Measurements from ENCODE around the gene HSPG2.

Gene HSPG2

DNA sequence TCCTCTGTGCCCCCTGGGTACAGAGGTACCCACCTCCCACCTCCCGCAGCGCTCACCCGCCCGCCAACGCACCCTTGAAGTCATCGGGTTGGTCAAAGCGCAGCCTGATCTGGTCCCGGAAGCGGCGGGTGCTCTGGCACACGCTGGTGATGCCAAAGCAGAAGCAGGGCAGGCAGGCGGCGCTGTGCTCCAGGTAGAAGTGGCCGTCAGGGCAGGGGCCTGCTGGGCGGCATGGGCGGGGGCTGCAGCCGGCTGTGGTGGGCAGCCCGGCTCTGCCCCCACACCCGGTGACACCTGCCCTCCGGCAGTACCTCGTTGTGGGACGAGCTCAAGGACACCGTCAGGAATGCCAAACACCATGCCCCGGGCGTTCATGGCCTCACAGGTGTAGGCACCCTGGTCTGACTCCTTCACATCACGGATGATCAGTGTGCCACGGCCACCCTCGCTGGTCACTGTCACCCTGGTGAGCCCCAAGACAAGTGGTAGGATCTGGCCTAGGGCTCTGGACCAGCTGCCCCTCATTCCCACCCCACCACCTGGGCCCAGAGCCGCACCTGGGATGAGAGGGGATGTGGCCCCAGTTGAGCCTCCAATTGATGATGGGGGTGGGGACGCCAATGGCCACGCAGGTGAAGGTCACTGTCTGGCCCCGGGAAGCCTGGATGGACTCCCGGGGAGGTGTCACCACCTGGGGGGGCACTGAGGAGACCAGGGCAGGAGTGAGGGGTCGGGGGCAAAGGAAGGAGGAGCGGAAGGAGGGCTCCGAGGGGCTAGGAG lies 52.5 kb downstream of the HSPG2 start:
- Mint-ChIP-seq H3K27ac (no peak overlapping the region), H3K4me3 (no peak overlapping the region), H3K27me3 (ENCODE audit: low read depth) (no peaks in the 10 kb centered on the region), H3K9me3 (no peaks in the 10 kb centered on the region), H3K4me1 (ENCODE audit: low read depth) (no peaks in the 10 kb centered on the region), H3K36me3 (ENCODE audit: low read depth) (no peaks in the 10 kb centered on the region)
- no peak for DNase-seq (ENCODE audit: low spot score)

DNA sequence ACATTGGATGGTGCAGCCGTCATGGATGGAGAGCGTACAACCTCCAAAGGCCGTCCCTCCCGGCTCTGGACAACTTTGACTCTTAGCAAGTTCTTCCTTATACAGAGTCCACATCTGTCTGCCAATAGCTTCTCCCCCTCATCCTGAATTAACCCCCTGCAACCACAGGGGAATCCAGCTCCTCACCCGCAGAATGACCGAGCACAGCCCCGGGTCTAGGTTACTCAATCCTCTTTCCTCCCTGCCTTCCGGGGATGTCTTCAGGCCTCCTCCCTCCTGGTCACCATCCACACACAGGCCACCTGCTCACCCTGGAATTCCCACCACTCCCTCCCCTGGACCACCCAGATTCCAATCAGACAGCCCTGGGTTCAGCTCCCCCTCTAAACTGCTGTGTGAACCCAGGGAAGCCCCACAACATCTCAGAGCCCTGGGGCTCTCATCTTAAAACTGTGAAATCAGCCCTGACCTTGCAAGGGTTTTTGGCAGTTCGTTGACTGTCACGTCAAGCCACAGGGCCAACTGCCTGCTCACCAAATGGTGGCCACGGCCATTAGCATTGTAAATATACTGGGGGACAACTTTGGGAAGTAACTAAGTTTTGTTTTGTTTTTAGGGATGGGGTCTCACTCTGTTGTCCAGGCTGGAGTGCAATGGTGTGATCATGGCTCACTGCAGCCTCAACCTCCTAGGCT lies 54.2 kb downstream of the HSPG2 start:
- H3K9me3 Mint-ChIP-seq = no peaks in the 10 kb centered on the region

DNA sequence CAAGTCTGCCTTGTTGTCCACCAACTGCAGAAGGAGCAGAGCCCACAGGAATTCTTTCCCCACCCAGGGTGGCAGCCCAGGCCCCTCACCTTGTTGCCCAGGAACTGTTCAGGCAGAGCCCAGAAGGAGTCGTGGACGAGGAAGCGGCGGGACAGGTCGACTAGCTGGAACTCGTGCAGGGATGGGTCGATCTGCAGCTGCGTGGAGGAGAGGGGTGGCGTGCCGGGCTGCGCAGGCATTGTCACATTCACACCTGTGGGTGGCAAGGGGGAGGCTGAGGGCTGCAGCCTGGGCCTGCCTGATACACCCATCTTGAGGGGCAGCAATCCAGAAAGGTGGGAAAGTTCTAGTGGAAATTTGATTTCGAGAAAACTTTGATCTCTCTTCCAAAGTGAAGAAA lies 55.9 kb downstream of the HSPG2 start:
- no peaks in the 10 kb centered on the region for H3K4me1 Mint-ChIP-seq (ENCODE audit: low read depth)
- H3K4me3 Mint-ChIP-seq = no peak overlapping the region
- H3K9me3 Mint-ChIP-seq = no peaks in the 10 kb centered on the region
- DNase-seq (ENCODE audit: low spot score) = no peak
- no peaks in the 10 kb centered on the region for H3K36me3 Mint-ChIP-seq (ENCODE audit: low read depth)
- H3K27ac Mint-ChIP-seq = no peak overlapping the region
- H3K27me3 Mint-ChIP-seq (ENCODE audit: low read depth) = no peaks in the 10 kb centered on the region

More for the DNA sequence above, 54.2 kb downstream of the HSPG2 start:
- H3K27me3 Mint-ChIP-seq (ENCODE audit: low read depth) = no peaks in the 10 kb centered on the region
- H3K27ac Mint-ChIP-seq = no peak overlapping the region
- no peak overlapping the region for H3K4me3 Mint-ChIP-seq
- no peaks in the 10 kb centered on the region for H3K36me3 Mint-ChIP-seq (ENCODE audit: low read depth)
- H3K4me1 Mint-ChIP-seq (ENCODE audit: low read depth) = no peaks in the 10 kb centered on the region
- DNase-seq (ENCODE audit: low spot score) = no peak

DNA sequence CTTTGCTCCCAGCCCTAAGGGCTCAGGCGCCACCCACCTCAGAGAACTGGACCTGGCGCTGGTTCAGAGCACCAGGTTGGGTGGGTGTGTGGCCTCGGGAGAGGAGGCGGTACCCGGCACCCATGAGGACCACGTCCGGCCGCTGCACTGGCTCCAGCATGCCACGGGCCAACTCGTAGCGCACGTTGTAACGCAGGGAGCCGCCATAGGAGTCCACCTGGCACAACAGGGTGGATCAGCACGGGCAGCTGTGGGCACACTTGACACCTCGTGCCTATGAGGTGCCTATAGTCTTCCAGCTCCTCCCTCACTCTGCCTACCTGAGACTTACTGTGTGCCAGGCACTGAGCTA lies 56.5 kb downstream of the HSPG2 start:
- no peaks in the 10 kb centered on the region for H3K4me1 Mint-ChIP-seq (ENCODE audit: low read depth)

DNA sequence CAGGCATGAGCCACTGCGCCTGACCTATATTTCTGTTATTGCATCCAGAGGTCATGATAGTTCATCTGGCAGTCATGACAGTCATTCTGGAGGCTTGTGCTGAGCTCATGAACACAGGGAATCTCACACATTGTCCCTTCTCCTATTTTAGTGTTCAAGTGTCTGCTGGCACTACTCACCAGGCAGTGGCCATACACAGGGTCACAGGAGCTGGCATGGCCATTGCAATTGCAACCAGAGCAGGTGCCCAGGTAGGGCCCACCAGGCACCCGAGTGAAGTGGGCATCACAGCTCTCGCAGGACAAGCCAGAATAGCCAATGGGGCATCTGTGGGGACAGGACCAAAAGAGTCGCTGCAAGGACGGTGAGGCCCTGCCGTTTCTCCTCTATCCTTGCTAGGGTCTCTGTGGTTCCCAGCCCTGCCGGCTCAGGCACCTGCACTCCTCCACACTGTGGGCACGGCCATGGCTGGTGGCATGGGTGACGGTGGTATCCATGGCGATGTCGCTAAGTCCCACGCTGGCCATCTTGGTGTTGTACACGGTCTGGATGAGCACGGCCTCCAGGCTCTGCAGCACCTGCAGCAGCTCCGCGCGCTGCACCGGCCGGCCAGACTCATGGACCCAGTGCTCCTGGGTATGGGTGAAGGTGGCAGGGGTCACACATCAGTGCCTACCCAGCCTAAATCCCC lies 57.0 kb downstream of the HSPG2 start:
- H3K9me3 Mint-ChIP-seq = no peaks in the 10 kb centered on the region
- H3K27ac Mint-ChIP-seq = no peak overlapping the region
- no peak overlapping the region for H3K4me3 Mint-ChIP-seq
- no peaks in the 10 kb centered on the region for H3K4me1 Mint-ChIP-seq (ENCODE audit: low read depth)
- DNase-seq (ENCODE audit: low spot score) = no peak
- no peaks in the 10 kb centered on the region for H3K36me3 Mint-ChIP-seq (ENCODE audit: low read depth)
- H3K27me3 Mint-ChIP-seq (ENCODE audit: low read depth) = no peaks in the 10 kb centered on the region

More for the DNA sequence above, 56.5 kb downstream of the HSPG2 start:
- no peaks in the 10 kb centered on the region for H3K36me3 Mint-ChIP-seq (ENCODE audit: low read depth)
- no peak for DNase-seq (ENCODE audit: low spot score)
- H3K27me3 Mint-ChIP-seq (ENCODE audit: low read depth) = no peaks in the 10 kb centered on the region
- H3K9me3 Mint-ChIP-seq = no peaks in the 10 kb centered on the region
- H3K27ac Mint-ChIP-seq = no peak overlapping the region
- no peak overlapping the region for H3K4me3 Mint-ChIP-seq

DNA sequence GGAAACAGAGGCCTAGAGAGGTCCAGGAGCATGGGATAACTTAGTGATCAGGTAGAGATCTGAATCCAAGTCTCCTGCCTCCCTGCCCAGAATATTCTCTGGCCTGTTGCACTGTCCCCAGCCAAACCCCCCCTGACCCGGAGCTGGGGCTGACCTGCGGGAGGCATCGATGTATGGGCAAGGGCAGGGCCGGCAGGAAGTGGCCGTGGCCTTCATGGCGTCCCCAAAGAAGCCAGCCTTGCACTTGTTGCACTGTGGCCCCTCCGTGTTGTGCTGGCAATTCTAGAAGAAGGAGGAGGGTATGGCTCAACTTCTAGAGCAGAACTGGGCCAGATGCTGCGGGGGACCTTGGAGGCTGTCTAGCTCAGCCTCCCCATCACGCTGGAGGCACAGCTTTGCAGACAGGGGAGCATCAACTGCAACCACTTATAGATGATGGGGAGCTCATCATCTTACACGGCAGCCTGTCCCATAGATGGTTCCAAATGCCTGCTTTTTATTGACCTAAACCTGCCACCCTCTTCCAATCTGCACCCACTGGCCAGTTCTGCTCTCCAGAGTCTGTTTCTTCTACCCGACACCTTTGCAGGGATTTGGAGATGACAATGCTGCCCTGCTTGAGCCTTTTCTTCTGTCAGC lies 58.2 kb downstream of the HSPG2 start:
- no peaks in the 10 kb centered on the region for H3K9me3 Mint-ChIP-seq
- no peaks in the 10 kb centered on the region for H3K4me1 Mint-ChIP-seq (ENCODE audit: low read depth)
- H3K27me3 Mint-ChIP-seq (ENCODE audit: low read depth) = no peaks in the 10 kb centered on the region
- no peak for DNase-seq (ENCODE audit: low spot score)
- no peak overlapping the region for H3K4me3 Mint-ChIP-seq
- no peak overlapping the region for H3K27ac Mint-ChIP-seq
- H3K36me3 Mint-ChIP-seq (ENCODE audit: low read depth) = no peaks in the 10 kb centered on the region

DNA sequence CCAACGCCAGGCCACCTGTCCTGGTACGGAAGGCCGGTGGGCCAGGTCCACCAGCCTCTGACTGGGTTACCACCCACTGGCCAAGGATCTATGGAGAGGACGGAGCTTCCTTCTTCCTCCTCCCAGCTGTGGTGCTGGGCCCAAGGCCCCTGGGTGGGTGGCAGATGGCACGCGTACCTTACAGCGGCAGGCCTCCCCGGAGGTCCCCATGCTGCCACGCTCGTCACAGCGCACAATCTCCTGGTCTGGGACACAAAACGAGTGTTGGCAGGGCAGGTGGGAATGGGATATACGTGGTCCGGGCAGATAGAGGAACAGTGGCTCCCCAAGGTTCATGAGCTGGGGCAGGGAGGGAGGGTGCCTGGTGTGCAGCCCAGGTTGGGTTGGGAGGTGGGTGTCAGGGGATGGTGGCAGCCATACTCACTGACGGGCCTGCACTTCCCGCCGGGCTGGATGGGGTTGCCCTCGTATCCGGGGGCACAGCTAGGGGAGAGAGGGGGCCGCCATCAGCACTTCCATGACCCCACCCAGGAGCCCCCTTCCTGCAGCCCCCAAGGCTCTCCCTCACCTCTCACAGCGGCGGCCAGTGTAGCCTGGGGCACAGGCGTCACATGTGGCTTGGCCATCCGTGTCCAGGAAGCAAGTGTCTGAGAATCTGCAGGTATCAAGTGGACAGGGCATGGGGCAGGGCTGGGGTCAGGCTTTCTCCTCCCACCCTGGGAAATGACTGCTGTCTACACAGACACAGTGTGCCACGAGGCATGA lies 58.9 kb downstream of the HSPG2 start:
- Mint-ChIP-seq H3K9me3 (no peaks in the 10 kb centered on the region), H3K36me3 (ENCODE audit: low read depth) (no peaks in the 10 kb centered on the region), H3K4me3 (no peak overlapping the region), H3K27ac (no peak overlapping the region), H3K4me1 (ENCODE audit: low read depth) (no peaks in the 10 kb centered on the region), H3K27me3 (ENCODE audit: low read depth) (no peaks in the 10 kb centered on the region)
- DNase-seq (ENCODE audit: low spot score) = no peak

DNA sequence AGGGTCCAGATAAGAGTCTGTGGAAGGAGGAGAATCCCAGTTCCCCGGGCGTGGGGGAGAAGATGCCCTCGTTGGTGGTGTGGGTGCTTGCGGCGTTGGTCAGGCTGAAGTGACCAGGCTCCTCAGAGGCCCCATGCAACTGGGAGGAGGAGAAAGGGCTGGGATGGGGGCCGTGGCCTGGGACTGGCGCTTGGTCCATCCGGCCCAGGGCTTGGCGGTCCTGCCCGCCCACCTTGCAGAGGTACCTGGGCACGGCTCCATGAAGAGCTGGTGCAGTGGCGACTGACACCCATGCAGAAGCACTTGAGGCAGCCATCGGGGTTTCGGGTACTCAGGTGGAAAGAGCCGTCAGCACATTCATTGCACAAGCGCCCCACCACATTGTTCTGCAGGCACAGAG lies 60.8 kb downstream of the HSPG2 start:
- no peak for DNase-seq (ENCODE audit: low spot score)
- Mint-ChIP-seq H3K9me3 (no peaks in the 10 kb centered on the region), H3K27ac (no peak overlapping the region), H3K36me3 (ENCODE audit: low read depth) (no peaks in the 10 kb centered on the region), H3K4me3 (no peak overlapping the region), H3K4me1 (ENCODE audit: low read depth) (no peaks in the 10 kb centered on the region), H3K27me3 (ENCODE audit: low read depth) (no peaks in the 10 kb centered on the region)

DNA sequence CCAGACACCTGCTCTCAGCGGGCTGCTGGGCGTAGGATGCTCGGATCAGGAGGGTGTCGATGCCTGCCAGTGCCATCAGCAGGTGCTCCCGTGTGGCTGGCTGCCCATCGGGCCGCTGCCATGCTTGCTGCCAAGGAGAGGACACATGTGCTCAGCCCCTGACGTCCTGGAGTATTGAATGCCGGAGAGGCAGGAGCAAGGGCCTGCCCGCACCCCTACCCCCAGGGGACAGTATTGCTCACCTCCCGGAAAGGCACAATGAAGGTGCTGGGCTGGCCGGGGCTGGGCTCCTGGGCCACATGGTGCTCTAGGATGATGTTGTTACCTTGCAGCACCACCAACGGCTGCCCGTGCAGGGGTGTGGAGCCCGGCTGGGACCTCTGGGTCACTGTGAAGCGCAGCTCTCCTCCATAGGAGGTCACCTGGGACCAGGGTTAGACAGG lies 61.5 kb downstream of the HSPG2 start:
- no peaks in the 10 kb centered on the region for H3K4me1 Mint-ChIP-seq (ENCODE audit: low read depth)
- no peak overlapping the region for H3K27ac Mint-ChIP-seq
- H3K9me3 Mint-ChIP-seq = no peaks in the 10 kb centered on the region
- no peaks in the 10 kb centered on the region for H3K36me3 Mint-ChIP-seq (ENCODE audit: low read depth)
- H3K4me3 Mint-ChIP-seq = no peak overlapping the region
- no peak for DNase-seq (ENCODE audit: low spot score)
- H3K27me3 Mint-ChIP-seq (ENCODE audit: low read depth) = no peaks in the 10 kb centered on the region

DNA sequence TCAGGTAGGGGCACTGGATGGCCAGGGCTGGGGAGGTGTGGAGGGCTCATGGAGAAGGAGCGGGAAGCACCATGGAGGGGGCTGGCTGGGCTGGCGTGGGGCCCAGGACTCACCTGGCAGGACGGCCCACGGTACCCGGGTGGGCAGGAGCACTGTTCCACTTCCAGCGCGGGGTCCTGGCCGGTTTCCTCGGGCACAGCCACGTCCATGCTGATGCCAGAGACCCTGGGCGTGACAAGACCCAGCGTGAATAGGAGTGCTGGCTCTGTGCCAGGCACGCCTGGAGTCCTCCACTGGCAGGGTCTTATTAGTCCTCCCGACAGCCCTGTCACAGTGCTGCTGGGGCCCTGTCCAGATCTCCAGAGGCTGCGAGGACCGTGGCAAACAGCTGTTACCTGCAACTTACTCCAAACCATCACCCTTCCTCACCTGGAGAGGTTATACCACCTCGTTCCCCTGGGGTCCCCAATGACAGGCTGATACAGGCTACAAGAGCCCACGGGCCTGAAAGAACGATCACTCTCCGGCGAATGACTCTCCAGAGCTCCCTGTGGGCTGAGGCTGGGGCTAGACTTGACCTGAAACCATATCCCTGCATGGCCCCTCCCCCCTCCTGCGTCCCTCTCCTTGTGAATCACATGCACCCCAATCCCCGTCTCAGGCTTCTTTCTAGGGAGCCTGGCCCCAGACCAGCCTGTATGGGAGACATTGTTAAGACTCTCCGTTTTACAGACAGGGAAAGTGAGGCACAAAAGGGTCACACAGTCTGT lies 62.1 kb downstream of the HSPG2 start:
- H3K27me3 Mint-ChIP-seq (ENCODE audit: low read depth) = no peaks in the 10 kb centered on the region
- no peak for DNase-seq (ENCODE audit: low spot score)
- H3K4me3 Mint-ChIP-seq = no peak overlapping the region
- no peaks in the 10 kb centered on the region for H3K9me3 Mint-ChIP-seq
- no peak overlapping the region for H3K27ac Mint-ChIP-seq
- no peaks in the 10 kb centered on the region for H3K4me1 Mint-ChIP-seq (ENCODE audit: low read depth)
- no peaks in the 10 kb centered on the region for H3K36me3 Mint-ChIP-seq (ENCODE audit: low read depth)

DNA sequence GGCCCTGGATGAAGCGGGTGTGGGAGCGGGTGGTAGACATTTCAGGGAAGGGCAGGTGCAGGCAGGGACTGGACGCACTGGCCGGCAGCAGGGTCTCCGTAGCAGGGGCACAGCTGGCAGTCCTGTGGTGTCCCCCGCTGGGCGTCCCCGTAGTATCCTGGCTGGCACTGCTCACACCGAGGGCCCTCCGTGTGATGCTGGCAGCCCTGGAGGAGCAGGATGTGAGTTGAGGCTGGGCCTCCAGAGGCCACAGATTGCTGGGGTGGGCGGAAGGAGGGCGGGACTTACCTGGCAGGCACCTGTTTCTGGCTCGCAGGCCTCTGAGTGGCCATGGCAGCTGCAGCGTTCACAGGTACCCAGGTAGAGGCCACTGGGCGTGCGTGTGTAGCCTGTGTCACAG lies 62.8 kb downstream of the HSPG2 start:
- no peak overlapping the region for H3K27ac Mint-ChIP-seq
- H3K9me3 Mint-ChIP-seq = no peaks in the 10 kb centered on the region
- no peak overlapping the region for H3K4me3 Mint-ChIP-seq
- H3K27me3 Mint-ChIP-seq (ENCODE audit: low read depth) = no peaks in the 10 kb centered on the region
- no peaks in the 10 kb centered on the region for H3K36me3 Mint-ChIP-seq (ENCODE audit: low read depth)
- no peak for DNase-seq (ENCODE audit: low spot score)
- no peaks in the 10 kb centered on the region for H3K4me1 Mint-ChIP-seq (ENCODE audit: low read depth)

DNA sequence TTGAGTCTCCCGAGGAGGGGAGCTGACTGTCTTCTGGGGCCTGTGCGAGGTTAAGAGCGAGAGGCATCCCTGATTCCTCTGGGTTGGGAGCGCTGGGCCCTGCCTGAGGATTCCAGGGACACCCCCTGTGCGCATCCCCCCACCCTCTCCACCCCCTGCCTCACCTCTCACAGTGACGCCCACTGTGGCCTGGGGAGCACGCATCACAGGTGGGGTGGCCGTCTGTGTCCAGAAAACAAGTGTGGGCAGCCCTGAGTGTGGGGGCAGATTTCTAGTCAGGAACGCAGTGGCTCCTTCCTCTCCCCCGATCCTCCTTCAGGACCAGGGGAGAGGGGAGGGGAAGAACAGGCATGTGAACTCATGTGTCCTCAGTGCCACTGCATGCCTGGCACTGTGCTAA lies 63.3 kb downstream of the HSPG2 start:
- H3K4me3 Mint-ChIP-seq = no peak overlapping the region
- H3K36me3 Mint-ChIP-seq (ENCODE audit: low read depth) = no peaks in the 10 kb centered on the region
- H3K27me3 Mint-ChIP-seq (ENCODE audit: low read depth) = no peaks in the 10 kb centered on the region
- no peaks in the 10 kb centered on the region for H3K4me1 Mint-ChIP-seq (ENCODE audit: low read depth)
- H3K9me3 Mint-ChIP-seq = no peaks in the 10 kb centered on the region
- no peak for DNase-seq (ENCODE audit: low spot score)
- no peak overlapping the region for H3K27ac Mint-ChIP-seq

DNA sequence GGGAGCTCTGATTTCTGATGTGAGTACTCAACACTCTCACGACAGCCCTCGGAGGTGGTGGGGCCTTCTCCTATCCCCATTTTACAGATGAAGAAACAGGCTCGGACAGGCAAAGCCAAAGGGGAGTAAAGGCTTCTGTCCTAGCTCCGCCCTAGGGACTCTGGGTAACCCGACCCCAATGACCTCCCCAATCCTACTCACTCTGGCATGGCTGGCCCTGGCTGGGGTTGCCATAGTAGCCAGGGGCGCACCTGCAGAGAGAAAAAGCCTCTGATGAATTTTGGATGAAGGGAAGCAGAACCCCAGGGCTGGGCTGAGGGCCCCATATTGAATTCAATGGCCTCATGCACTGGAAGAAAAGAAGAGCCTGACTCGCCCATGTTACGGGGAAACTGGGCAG lies 63.9 kb downstream of the HSPG2 start:
- H3K27me3 Mint-ChIP-seq (ENCODE audit: low read depth) = no peaks in the 10 kb centered on the region
- H3K9me3 Mint-ChIP-seq = no peaks in the 10 kb centered on the region
- DNase-seq (ENCODE audit: low spot score) = no peak
- no peaks in the 10 kb centered on the region for H3K4me1 Mint-ChIP-seq (ENCODE audit: low read depth)
- H3K27ac Mint-ChIP-seq = no peak overlapping the region
- H3K36me3 Mint-ChIP-seq (ENCODE audit: low read depth) = no peaks in the 10 kb centered on the region
- no peak overlapping the region for H3K4me3 Mint-ChIP-seq
